Loucy (cell line): Measurements from ENCODE around the gene U2SURP.

ENCODE experiments used
- EZH2phosphoT487 ChIP-seq: fragments of 200-600 bp; IDR thresholded peaks from 2 replicates; pipeline ENCODE4 v1.6.1; 2018; ENCODE audit warnings: antibody characterized with exemption, mild to moderate bottlenecking, moderate library complexity, borderline replicate concordance
- TF ChIP-seq, protein P1 (sequence below): fragments of 200-600 bp; sonication (generic); conservative IDR thresholded peaks from 2 replicates; pipeline ENCODE4 v1.5.1; 2014; ENCODE audit warnings: mild to moderate bottlenecking, antibody characterized with exemption, low read length

DNA sequence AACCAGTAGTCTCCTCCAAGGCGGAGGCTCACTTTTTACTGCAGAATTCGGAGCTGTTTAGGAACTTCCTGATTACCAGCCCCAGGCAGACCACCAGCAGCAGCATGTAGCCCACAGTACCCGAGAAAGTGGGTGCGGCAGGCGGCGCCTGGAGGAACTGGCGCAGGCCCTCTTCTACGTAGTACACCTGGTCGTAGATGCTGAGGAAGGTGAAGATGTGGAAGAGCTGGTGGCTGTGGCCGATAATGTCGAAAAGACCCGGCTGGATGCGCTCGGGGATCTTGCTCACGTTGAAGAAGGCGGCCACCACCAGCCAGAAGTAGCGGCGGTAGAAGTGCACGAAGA is 39.2 kb upstream of the U2SURP start:
- TF ChIP-seq, protein P1, sequence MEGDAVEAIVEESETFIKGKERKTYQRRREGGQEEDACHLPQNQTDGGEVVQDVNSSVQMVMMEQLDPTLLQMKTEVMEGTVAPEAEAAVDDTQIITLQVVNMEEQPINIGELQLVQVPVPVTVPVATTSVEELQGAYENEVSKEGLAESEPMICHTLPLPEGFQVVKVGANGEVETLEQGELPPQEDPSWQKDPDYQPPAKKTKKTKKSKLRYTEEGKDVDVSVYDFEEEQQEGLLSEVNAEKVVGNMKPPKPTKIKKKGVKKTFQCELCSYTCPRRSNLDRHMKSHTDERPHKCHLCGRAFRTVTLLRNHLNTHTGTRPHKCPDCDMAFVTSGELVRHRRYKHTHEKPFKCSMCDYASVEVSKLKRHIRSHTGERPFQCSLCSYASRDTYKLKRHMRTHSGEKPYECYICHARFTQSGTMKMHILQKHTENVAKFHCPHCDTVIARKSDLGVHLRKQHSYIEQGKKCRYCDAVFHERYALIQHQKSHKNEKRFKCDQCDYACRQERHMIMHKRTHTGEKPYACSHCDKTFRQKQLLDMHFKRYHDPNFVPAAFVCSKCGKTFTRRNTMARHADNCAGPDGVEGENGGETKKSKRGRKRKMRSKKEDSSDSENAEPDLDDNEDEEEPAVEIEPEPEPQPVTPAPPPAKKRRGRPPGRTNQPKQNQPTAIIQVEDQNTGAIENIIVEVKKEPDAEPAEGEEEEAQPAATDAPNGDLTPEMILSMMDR = no peak
- no peak for TF ChIP-seq EZH2phosphoT487
